Lower lobe of right lung (tissue), 2 donors: ENCODE measurements around the gene PPP1R36. TPM values are rescaled to one million over a fixed set of nuclear protein-coding genes. Genes with fewer than 3 reads are reported as not detected.
"Not testable (repeated sequence)": the region's sequence is repeated elsewhere in the genome, so short reads cannot be mapped to it uniquely, and the experiment has no call there.

Experiments used
- ATAC-seq, 2 donors: fragments of 200-7000 bp; cut with Tn5 transposase; one replicate each; pipeline ENCODE4 v1.9.1; 2020 to 2022; ENCODE audit warnings: mild to moderate bottlenecking in 2 of 2, moderate library complexity in 2 of 2
- DNase-seq: peaks from one replicate; pipeline ENCODE4 v3.0.0-alpha.2; 2020
- H3K27ac ChIP-seq: fragments of 200-600 bp; one replicate; pipeline ENCODE4 v1.8.0; 2022
- H3K27me3 ChIP-seq: fragments of 200-600 bp; one replicate; pipeline ENCODE4 v1.8.0; 2022; ENCODE audit warnings: low read depth
- H3K36me3 ChIP-seq: fragments of 200-600 bp; one replicate; pipeline ENCODE4 v1.8.0; 2022; ENCODE audit warnings: mild to moderate bottlenecking
- H3K4me1 ChIP-seq: fragments of 200-600 bp; one replicate; pipeline ENCODE4 v1.8.0; 2022
- H3K4me3 ChIP-seq: fragments of 200-600 bp; one replicate; pipeline ENCODE4 v1.8.0; 2022; ENCODE audit warnings: mild to moderate bottlenecking
- H3K9me3 ChIP-seq: fragments of 200-600 bp; one replicate; pipeline ENCODE4 v1.8.0; 2022
- CTCF ChIP-seq: fragments of 200-600 bp; IDR thresholded peaks from one replicate; pipeline ENCODE4 v1.8.0; 2022; ENCODE audit warnings: antibody characterized with exemption, mild to moderate bottlenecking
- intact Hi-C: fragments of 100-400 bp; cut with DNase I; formaldehyde crosslinking; loops from one replicate; pipeline ENCODE4 v1.11.0; 2022
- total RNA-seq: library from RNA; stranded (reverse); fragmentation: NEBNext Ultra II Directional; extraction: Animal tissue kit (Norgen Biotek cat#: 25700); gene quantifications from one replicate; pipeline ENCODE4 v1.2.1, GENCODE V29; 2021
- donor health status: DM: no; HTN: yes; CAD: no; lungs with severe emphysema.

Gene PPP1R36
- total RNA-seq, 1 donor from 2014 or later = 0.97 TPM

GRCh38 chr14:64614166-64614565 lies 64.4 kb downstream of the PPP1R36 start:
- H3K36me3 ChIP-seq = no peaks in the 10 kb centered on the region
- H3K27me3 ChIP-seq = no peaks in the 10 kb centered on the region
- ATAC-seq (no peak), DNase-seq (no peak)
- H3K4me3 ChIP-seq = no peak overlapping the region
- intact Hi-C loops = no loop called here
- no peaks in the 10 kb centered on the region for H3K9me3 ChIP-seq
- peaks cover 16% of the 10 kb centered on the region for H3K4me1 ChIP-seq
- H3K27ac ChIP-seq = no peak overlapping the region
- no peak for TF ChIP-seq CTCF

GRCh38 chr14:64614805-64615391 lies 65.1 kb downstream of the PPP1R36 start:
- H3K4me1 ChIP-seq = peaks cover 16% of the 10 kb centered on the region
- H3K36me3 ChIP-seq = no peaks in the 10 kb centered on the region
- no peak for TF ChIP-seq CTCF
- H3K27me3 ChIP-seq = no peaks in the 10 kb centered on the region
- DNase-seq (no peak), ATAC-seq (no peak)
- intact Hi-C loops = no loop called here
- no peak overlapping the region for H3K4me3 ChIP-seq
- no peak overlapping the region for H3K27ac ChIP-seq
- H3K9me3 ChIP-seq = no peaks in the 10 kb centered on the region

GRCh38 chr14:64617872-64618408 lies 68.2 kb downstream of the PPP1R36 start:
- DNase-seq, intact Hi-C loops, H3K9me3 ChIP-seq, ATAC-seq, H3K27me3 ChIP-seq, H3K27ac ChIP-seq, H3K36me3 ChIP-seq, H3K4me1 ChIP-seq, H3K4me3 ChIP-seq: not testable (repeated sequence)

GRCh38 chr14:64620910-64621309 lies 71.1 kb downstream of the PPP1R36 start:
- Histone ChIP-seq H3K9me3 (no peaks in the 10 kb centered on the region), H3K27ac (no peak overlapping the region), H3K4me3 (no peak overlapping the region), H3K4me1 (no peaks in the 10 kb centered on the region), H3K27me3 (no peaks in the 10 kb centered on the region), H3K36me3 (no peaks in the 10 kb centered on the region)
- DNase-seq (no peak), ATAC-seq (no peak)
- intact Hi-C loops = no loop called here
- no peak for TF ChIP-seq CTCF

- no peak overlapping the region for H3K4me3 ChIP-seq
- ATAC-seq (no peak), DNase-seq (no peak)
- no peak overlapping the region for H3K27ac ChIP-seq
- no peak for TF ChIP-seq CTCF
- no peaks in the 10 kb centered on the region for H3K27me3 ChIP-seq
- no peaks in the 10 kb centered on the region for H3K9me3 ChIP-seq
- H3K4me1 ChIP-seq = no peaks in the 10 kb centered on the region
- intact Hi-C loops = no loop called here
- H3K36me3 ChIP-seq = no peaks in the 10 kb centered on the region
Observed at GRCh38 chr14:64623554-64624165, 73.9 kb downstream of the PPP1R36 start.
